HFF-Myc (cell line): ENCODE results near the gene TLCD1.

Source experiments
- DNase-seq: peaks from one replicate; pipeline ENCODE4 v3.0.0-alpha.2; 2011; ENCODE audit warnings: low read depth; ENCODE audit errors: extremely low read depth
- H3K4me3 ChIP-seq: replicated peaks from 2 replicates; pipeline ENCODE4 v1.5.1; 2011; ENCODE audit warnings: low read depth, mild to moderate bottlenecking, control low read depth, low read length
- TF ChIP-seq, protein P1 (sequence below): IDR thresholded peaks from 2 replicates; pipeline ENCODE4 v1.5.1; 2012; ENCODE audit warnings: mild to moderate bottlenecking, low read depth, low read length, control low read depth; ENCODE audit errors: missing control alignments

Gene TLCD1

DNA sequence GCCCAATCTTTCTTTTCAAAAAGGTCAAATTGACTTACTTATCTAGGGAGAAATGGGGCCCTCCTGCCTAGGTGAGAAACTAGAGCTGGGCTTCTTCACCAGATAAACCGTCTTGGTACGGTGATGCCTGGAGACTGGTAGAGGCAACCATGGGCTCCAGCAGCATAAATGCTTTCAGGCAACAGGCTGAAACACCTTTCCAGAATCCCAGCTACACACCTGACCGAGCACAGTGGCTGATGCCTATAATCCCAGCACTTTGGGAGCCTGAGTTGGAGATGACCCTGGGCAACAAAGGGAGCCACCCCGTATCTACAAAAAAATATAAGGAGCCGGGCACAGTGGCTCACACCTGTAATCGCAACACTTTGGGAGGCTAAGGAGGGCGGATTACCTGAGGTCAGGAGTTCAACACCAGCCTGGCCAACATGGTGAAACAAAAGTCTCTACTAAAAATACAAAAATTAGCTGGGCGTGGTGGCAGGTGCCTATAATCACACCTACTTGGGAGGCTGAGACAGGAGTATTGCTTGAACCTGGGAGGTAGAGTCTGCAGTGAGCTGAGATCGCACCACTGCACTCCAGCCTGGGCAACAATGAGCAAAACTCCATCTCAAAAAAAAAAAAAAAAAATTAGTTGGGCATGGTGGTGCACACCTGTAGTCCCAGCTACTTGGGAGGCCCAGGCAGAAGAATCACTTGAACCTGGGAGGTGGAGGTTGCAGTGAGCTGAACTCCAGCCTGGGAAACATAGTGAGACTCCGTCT, 25.8 kb upstream of the TLCD1 start:
- no peak for DNase-seq
- no peak overlapping the region for H3K4me3 ChIP-seq
- TF ChIP-seq, protein P1, sequence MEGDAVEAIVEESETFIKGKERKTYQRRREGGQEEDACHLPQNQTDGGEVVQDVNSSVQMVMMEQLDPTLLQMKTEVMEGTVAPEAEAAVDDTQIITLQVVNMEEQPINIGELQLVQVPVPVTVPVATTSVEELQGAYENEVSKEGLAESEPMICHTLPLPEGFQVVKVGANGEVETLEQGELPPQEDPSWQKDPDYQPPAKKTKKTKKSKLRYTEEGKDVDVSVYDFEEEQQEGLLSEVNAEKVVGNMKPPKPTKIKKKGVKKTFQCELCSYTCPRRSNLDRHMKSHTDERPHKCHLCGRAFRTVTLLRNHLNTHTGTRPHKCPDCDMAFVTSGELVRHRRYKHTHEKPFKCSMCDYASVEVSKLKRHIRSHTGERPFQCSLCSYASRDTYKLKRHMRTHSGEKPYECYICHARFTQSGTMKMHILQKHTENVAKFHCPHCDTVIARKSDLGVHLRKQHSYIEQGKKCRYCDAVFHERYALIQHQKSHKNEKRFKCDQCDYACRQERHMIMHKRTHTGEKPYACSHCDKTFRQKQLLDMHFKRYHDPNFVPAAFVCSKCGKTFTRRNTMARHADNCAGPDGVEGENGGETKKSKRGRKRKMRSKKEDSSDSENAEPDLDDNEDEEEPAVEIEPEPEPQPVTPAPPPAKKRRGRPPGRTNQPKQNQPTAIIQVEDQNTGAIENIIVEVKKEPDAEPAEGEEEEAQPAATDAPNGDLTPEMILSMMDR = no peak

DNA sequence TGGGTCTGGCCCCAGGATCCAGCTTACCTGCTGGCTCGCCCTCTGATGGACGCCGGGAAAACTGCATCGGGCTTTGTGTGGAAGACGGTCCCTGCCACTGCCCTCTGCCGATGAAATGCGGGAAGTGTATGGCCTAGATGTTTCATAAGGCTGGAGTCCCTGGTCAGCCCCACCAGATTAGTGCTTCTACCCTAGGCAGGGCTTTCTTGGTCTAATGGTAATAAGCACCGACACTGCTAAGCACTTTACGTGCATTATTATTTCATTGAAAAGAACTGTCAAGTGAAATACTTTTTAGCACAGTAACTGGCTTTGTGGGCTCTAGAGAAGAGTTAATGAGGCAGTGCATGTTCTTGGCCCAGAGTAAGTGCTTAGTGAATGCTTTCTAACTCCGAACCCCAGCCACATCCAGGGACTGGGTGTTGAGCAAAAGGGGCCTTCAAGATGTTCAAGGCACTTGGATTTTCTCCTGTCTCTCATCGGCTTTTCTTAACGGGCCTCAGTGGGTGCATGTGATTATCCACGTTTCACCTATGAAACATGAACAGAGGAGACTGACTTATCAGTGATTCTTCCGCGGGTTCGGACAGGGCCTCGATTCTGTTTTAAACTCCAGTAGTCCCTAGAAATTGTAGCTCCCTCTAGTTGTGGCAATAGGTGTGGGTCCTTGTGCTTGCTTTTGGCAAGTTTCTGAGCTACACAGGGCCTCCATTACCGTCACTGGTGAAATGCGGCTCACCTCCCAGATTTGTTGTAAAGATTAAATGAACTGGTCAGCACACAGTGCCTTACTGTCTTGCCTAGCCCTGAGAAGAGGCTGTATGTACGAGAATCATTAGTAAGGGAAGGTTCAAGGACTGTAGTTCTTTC, 24.4 kb upstream of the TLCD1 start:
- H3K4me3 ChIP-seq = no peak overlapping the region
- TF ChIP-seq, protein P1 = peak; percentile 97
- DNase-seq = peak; percentile 85

DNA sequence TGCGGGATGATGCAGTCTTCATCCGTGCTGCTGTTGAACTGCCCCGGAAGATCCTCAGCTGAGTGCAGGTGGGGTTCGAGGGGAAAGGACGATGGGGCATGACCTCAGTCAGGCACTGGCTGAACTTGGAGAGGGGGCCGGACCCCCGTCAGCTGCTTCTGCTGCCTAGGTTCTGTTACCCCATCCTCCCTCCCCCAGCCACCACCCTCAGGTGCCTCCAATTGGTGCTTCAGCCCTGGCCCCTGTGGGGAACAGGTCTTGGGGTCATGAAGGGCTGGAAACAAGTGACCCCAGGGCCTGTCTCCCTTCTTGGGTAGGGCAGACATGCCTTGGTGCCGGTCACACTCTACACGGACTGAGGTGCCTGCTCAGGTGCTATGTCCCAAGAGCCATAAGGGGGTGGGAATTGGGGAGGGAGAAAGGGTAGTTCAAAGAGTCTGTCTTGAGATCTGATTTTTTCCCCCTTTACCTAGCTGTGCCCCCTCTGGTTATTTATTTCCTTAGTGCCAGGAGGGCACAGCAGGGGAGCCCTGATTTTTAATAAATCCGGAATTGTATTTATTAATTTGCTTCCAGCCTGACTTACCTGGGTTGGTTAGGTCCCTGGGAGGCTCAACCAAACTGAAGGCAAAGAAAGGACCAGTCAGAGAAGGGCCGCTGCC, 23.6 kb upstream of the TLCD1 start:
- DNase-seq = no peak
- H3K4me3 ChIP-seq = no peak overlapping the region
- TF ChIP-seq, protein P1 = no peak

DNA sequence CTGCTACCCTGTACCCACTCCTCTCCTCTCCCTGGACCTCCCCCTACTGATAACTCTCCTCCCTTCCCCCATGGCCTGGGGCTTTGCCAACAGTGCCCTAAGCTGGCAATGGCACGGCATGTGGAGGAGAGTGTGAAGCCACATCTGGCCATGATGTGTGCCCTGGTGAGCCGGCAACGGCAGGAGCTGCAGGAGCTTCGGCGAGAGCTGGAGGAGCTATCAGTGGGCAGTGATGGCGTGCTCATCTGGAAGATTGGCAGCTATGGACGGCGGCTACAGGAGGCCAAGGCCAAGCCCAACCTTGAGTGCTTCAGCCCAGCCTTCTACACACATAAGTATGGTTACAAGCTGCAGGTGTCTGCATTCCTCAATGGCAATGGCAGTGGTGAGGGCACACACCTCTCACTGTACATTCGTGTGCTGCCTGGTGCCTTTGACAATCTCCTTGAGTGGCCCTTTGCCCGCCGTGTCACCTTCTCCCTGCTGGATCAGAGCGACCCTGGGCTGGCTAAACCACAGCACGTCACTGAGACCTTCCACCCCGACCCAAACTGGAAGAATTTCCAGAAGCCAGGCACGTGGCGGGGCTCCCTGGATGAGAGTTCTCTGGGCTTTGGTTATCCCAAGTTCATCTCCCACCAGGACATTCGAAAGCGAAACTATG, 23.0 kb upstream of the TLCD1 start:
- TF ChIP-seq, protein P1 = no peak
- DNase-seq = no peak

DNA sequence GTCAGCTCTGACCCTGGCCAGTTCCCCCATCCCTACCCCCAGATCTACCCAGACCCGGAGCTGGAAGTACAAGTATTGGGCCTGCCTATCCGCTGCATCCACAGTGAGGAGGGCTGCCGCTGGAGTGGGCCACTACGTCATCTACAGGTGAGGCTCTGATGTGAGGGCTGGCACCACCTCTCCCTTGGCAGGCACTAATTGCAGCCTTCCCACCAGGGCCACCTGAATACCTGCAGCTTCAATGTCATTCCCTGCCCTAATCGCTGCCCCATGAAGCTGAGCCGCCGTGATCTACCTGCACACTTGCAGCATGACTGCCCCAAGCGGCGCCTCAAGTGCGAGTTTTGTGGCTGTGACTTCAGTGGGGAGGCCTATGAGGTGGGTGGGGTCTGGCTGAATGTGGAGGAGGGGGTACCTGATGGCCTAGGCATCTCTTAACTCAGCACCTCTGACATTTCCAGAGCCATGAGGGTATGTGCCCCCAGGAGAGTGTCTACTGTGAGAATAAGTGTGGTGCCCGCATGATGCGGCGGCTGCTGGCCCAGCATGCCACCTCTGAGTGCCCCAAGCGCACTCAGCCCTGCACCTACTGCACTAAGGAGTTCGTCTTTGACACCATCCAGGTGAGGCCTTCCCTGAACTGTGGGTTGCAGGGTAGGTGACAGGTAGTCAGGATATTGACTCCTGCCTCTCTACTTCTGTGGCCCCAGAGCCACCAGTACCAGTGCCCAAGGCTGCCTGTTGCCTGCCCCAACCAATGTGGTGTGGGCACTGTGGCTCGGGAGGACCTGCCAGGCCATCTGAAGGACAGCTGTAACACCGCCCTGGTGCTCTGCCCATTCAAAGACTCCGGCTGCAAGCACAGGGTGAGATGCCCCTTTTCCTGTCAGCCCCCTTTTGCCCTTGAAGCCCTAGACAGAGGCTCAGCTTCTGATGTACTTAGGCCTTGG, 22.0 kb upstream of the TLCD1 start:
- no peak for DNase-seq
- TF ChIP-seq, protein P1 = no peak
- no peak overlapping the region for H3K4me3 ChIP-seq

More for the DNA sequence above, 23.0 kb upstream of the TLCD1 start:
- no peak overlapping the region for H3K4me3 ChIP-seq
